Fibroblast of gingiva (primary cell): ENCODE measurements around the gene VAMP8.
A peak's percentile ranks its signal among the peaks of the same experiment; 100 is the strongest.
"Not testable (repeated sequence)": the region's sequence is repeated elsewhere in the genome, so short reads cannot be mapped to it uniquely, and the experiment has no call there.

Source experiments
- DNase-seq: peaks from one replicate; pipeline ENCODE4 v3.0.0-alpha.2; 2011; ENCODE audit warnings: low read depth

VAMP8 gene

GRCh38 chr2:85547089-85547858 is 30.1 kb upstream of the VAMP8 start:
- DNase-seq, result no peak

GRCh38 chr2:85547859-85548607 is 29.4 kb upstream of the VAMP8 start:
- DNase-seq, result no peak

GRCh38 chr2:85548608-85548900 is 28.8 kb upstream of the VAMP8 start:
- DNase-seq, result peak; percentile 49

GRCh38 chr2:85549095-85549494 is 28.3 kb upstream of the VAMP8 start:
- DNase-seq, result no peak

GRCh38 chr2:85549826-85550225 is 27.6 kb upstream of the VAMP8 start:
- DNase-seq, result peak; percentile 92

GRCh38 chr2:85550486-85550885 is 26.9 kb upstream of the VAMP8 start:
- DNase-seq, result no peak

- peak; percentile 57 for DNase-seq
Observed at GRCh38 chr2:85551698-85552678, 25.4 kb upstream of the VAMP8 start.

GRCh38 chr2:85553184-85553583 is 24.2 kb upstream of the VAMP8 start:
- no peak for DNase-seq

GRCh38 chr2:85554980-85555612 is 22.3 kb upstream of the VAMP8 start:
- no peak for DNase-seq

GRCh38 chr2:85557130-85557529 is 20.3 kb upstream of the VAMP8 start:
- DNase-seq, result no peak

- DNase-seq, result no peak
Observed at GRCh38 chr2:85558160-85558559, 19.2 kb upstream of the VAMP8 start.

GRCh38 chr2:85560403-85560726 is 17.0 kb upstream of the VAMP8 start:
- DNase-seq, result not testable (repeated sequence)

- DNase-seq, result no peak
Observed at GRCh38 chr2:85560812-85561279, 16.5 kb upstream of the VAMP8 start.

- DNase-seq, result peak; percentile 93
Observed at GRCh38 chr2:85561280-85562212, 15.8 kb upstream of the VAMP8 start, which contains the start of gene GGCX. Gene GGCX, minus strand, starts transcription at chr2:85561493. Its CDS starts 65 bp downstream, at chr2:85561428.

GRCh38 chr2:85564144-85564563 is 13.2 kb upstream of the VAMP8 start:
- no peak for DNase-seq

- DNase-seq, result no peak
Observed at GRCh38 chr2:85566265-85566664, 11.1 kb upstream of the VAMP8 start.

- no peak for DNase-seq
Observed at GRCh38 chr2:85575739-85576138, 1.6 kb upstream of the VAMP8 start.

GRCh38 chr2:85577063-85577385 is 362 bp upstream of the VAMP8 start:
- no peak for DNase-seq

- no peak for DNase-seq
Observed at GRCh38 chr2:85578243-85579180, 1.1 kb downstream of the VAMP8 start.
